PC-3 (cell line): ENCODE measurements around the gene TMEM218. TPM values are rescaled to one million over a fixed set of nuclear protein-coding genes. Genes with fewer than 3 reads are reported as not detected.

Source experiments
- ATAC-seq: fragments of 200-7000 bp; cut with Tn5 transposase; 2 replicates; pipeline ENCODE4 v1.9.1; 2020; ENCODE audit warnings: mild to moderate bottlenecking, moderate library complexity
- BruUV-seq: library from RNA; stranded (reverse); fragments of 400-500 nt; replicated peaks from 2 replicates; lab custom pipeline; 2021; lab: Mats Ljungman, UMichigan
- CTCF ChIA-PET: fragments of 300-600 bp; sonication (Branson Sonifier 250); formaldehyde crosslinking; loops from one replicate; lab custom pipeline; 2022; ENCODE audit warnings: antibody characterized with exemption; lab: Charles Lee
- POLR2A ChIA-PET: fragments of 300-600 bp; sonication (Branson Sonifier 250); formaldehyde crosslinking; loops from one replicate; lab custom pipeline; 2022; ENCODE audit warnings: antibody characterized with exemption; ENCODE audit not compliant: unreplicated experiment; lab: Charles Lee
- DNase-seq: peaks from one replicate; pipeline ENCODE4 v3.0.0-alpha.2; 2015
- H2AFZ ChIP-seq: fragments of 300-600 bp; sonication (generic); 2 replicates; pipeline ENCODE4 v1.6.0; 2016; ENCODE audit warnings: antibody characterized with exemption, low read length
- H3F3A ChIP-seq: fragments of 300-600 bp; sonication (generic); one replicate; pipeline ENCODE4 v1.6.0; 2017; ENCODE audit warnings: antibody characterized with exemption, low read length, control low read depth, mild to moderate bottlenecking; ENCODE audit not compliant: unreplicated experiment
- H3K27ac ChIP-seq: fragments of 300-600 bp; sonication (generic); 2 replicates; pipeline ENCODE4 v1.5.1; 2016; ENCODE audit warnings: mild to moderate bottlenecking, low read length
- H3K27me3 ChIP-seq: fragments of 300-600 bp; sonication (generic); 2 replicates; pipeline ENCODE4 v1.6.1; 2016; ENCODE audit warnings: low read length, mixed read lengths
- H3K36me3 ChIP-seq: fragments of 300-600 bp; sonication (generic); 2 replicates; pipeline ENCODE4 v1.6.1; 2016; ENCODE audit warnings: low read depth, mixed run types, low read length, mixed read lengths
- H3K4me1 ChIP-seq: fragments of 300-600 bp; sonication (generic); 2 replicates; pipeline ENCODE4 v1.5.1; 2016; ENCODE audit warnings: low read length; ENCODE audit not compliant: insufficient read depth
- H3K4me2 ChIP-seq: fragments of 300-600 bp; sonication (generic); 2 replicates; pipeline ENCODE4 v1.6.0; 2016; ENCODE audit warnings: low read length
- H3K4me3 ChIP-seq: fragments of 300-600 bp; sonication (generic); 2 replicates; pipeline ENCODE4 v1.5.1; 2016; ENCODE audit warnings: mild to moderate bottlenecking, low read length, mixed read lengths
- H3K79me2 ChIP-seq: fragments of 300-600 bp; sonication (generic); 2 replicates; pipeline ENCODE4 v1.6.1; 2017; ENCODE audit warnings: low read length, mixed read lengths
- H3K9ac ChIP-seq: fragments of 300-600 bp; sonication (generic); 2 replicates; pipeline ENCODE4 v1.6.0; 2016; ENCODE audit warnings: mild to moderate bottlenecking, low read length
- H3K9me2 ChIP-seq: fragments of 300-600 bp; sonication (generic); replicated peaks from 2 replicates; pipeline ENCODE4 v1.6.1; 2016; ENCODE audit warnings: mixed run types, low read length, mixed read lengths
- H3K9me3 ChIP-seq: fragments of 300-600 bp; sonication (generic); 2 replicates; pipeline ENCODE4 v1.6.1; 2016; ENCODE audit warnings: low read length, mixed read lengths
- H4K20me1 ChIP-seq: fragments of 300-600 bp; sonication (generic); 2 replicates; pipeline ENCODE4 v1.6.1; 2016; ENCODE audit warnings: low read length, mixed read lengths
- CTCF ChIP-seq: fragments of 300-600 bp; sonication (generic); conservative IDR thresholded peaks from 2 replicates; pipeline ENCODE4 v1.5.1; 2017; ENCODE audit warnings: antibody characterized with exemption, low read depth, mild to moderate bottlenecking, low read length
- EZH2 ChIP-seq: fragments of 300-600 bp; sonication (generic); IDR thresholded peaks from one replicate; pipeline ENCODE4 v1.6.1; 2017; ENCODE audit warnings: antibody characterized with exemption, mild to moderate bottlenecking, low read length; ENCODE audit not compliant: unreplicated experiment
- EZH2phosphoT487 ChIP-seq: fragments of 300-600 bp; sonication (generic); IDR thresholded peaks from 2 replicates; pipeline ENCODE4 v1.6.1; 2018; ENCODE audit warnings: mild to moderate bottlenecking, antibody characterized with exemption, low read length, borderline replicate concordance
- intact Hi-C: fragments of 100-400 bp; cut with micrococcal nuclease; formaldehyde crosslinking; loops from 2 replicates; pipeline ENCODE4 v1.9.0; 2023
- total RNA-seq: library from RNA; depleted of rRNA; stranded (reverse); fragments of >200 nt; gene quantifications from 2 replicates; pipeline ENCODE4 v1.2.3, GENCODE V29; 2014

The TMEM218 gene
- total RNA-seq, 1 experiment from 2014 or later = 37.0 TPM

GRCh38 chr11:125111001-125111342 is 454 bp downstream of the TMEM218 start:
- Histone ChIP-seq H3K4me3 (peak overlapping the region; percentile 99), H2AFZ (peak overlapping the region; percentile 100), H3K9me2 (no peaks in the 10 kb centered on the region), H3K36me3 (no peaks in the 10 kb centered on the region), H3K79me2 (peaks cover 17% of the 10 kb centered on the region), H3K27me3 (no peaks in the 10 kb centered on the region), H4K20me1 (no peaks in the 10 kb centered on the region), H3K4me1 (peaks cover 7% of the 10 kb centered on the region), H3K9ac (peak overlapping the region; percentile 91), H3K27ac (peak overlapping the region; percentile 8), H3K4me2 (peak overlapping the region; percentile 99), H3K9me3 (no peaks in the 10 kb centered on the region), H3F3A (no peaks in the 10 kb centered on the region)
- TSS peak; percentile 72 for BruUV-seq
- intact Hi-C loops = loop anchor here (2.0 kb wide), 2 partner anchors 48 to 140 kb away; partner anchors contain the start of gene SLC37A2
- ChIA-PET POLR2A (interaction anchor here (0.6 to 1.0 kb wide), 2 partner anchors 28 to 1747 kb away, joined by 10 to 27 read pairs; no protein-coding TSS in a partner anchor), CTCF (interaction anchor here (0.7 to 1.4 kb wide), 3 partner anchors 13 to 31 kb away, joined by 3 to 6 read pairs (median 3); no protein-coding TSS in a partner anchor)
- no peak for TF ChIP-seq EZH2
- no peak for TF ChIP-seq CTCF
- TF ChIP-seq EZH2phosphoT487 = no peak
- ATAC-seq = peak; percentile 20
- no peak for DNase-seq

GRCh38 chr11:125110506-125110905 is 920 bp downstream of the TMEM218 start:
- no peaks in the 10 kb centered on the region for H3K36me3 ChIP-seq
- no peaks in the 10 kb centered on the region for H3K9me3 ChIP-seq
- H2AFZ ChIP-seq = peak overlapping the region; percentile 100
- H3F3A ChIP-seq = no peaks in the 10 kb centered on the region
- intact Hi-C loops = loop anchor here (2.0 kb wide), 2 partner anchors 48 to 140 kb away; partner anchors contain the start of gene SLC37A2
- H3K27ac ChIP-seq = no peak overlapping the region
- H4K20me1 ChIP-seq = no peaks in the 10 kb centered on the region
- peak overlapping the region; percentile 99 for H3K4me3 ChIP-seq
- ChIA-PET CTCF (interaction anchor here (0.6 to 1.4 kb wide), 2 partner anchors 19 to 195 kb away, joined by 3 to 8 read pairs; no protein-coding TSS in a partner anchor), POLR2A (interaction anchor here (0.6 kb wide), 1 partner anchor 1747 kb away, joined by 10 read pairs; no protein-coding TSS in a partner anchor)
- H3K4me1 ChIP-seq = peaks cover 7% of the 10 kb centered on the region
- peak overlapping the region; percentile 99 for H3K4me2 ChIP-seq
- H3K9me2 ChIP-seq = no peaks in the 10 kb centered on the region
- peak overlapping the region; percentile 91 for H3K9ac ChIP-seq
- H3K79me2 ChIP-seq = peaks cover 17% of the 10 kb centered on the region
- TF ChIP-seq EZH2phosphoT487 (no peak), CTCF (no peak), EZH2 (no peak)
- no peaks in the 10 kb centered on the region for H3K27me3 ChIP-seq
- DNase-seq (no peak), ATAC-seq (no peak)
- BruUV-seq = no TSS peak

- no TSS peak for BruUV-seq
- no peaks in the 10 kb centered on the region for H3K9me3 ChIP-seq
- ATAC-seq = no peak
Measured at GRCh38 chr11:125108469-125108868, 3.0 kb downstream of the TMEM218 start.

More at GRCh38 chr11:125108469-125108868, 3.0 kb downstream of the TMEM218 start:
- DNase-seq = no peak
- no peaks in the 10 kb centered on the region for H3F3A ChIP-seq
- no peak for TF ChIP-seq EZH2phosphoT487
- ChIA-PET CTCF (interaction anchor here (0.6 kb wide), 1 partner anchor 229 kb away, joined by 3 read pairs; no protein-coding TSS in a partner anchor), POLR2A (no interaction called here)
- intact Hi-C loops = no loop called here
- no peak overlapping the region for H3K9ac ChIP-seq
- H3K36me3 ChIP-seq = no peaks in the 10 kb centered on the region
- H3K9me2 ChIP-seq = no peaks in the 10 kb centered on the region
- no peak overlapping the region for H3K4me3 ChIP-seq
- H4K20me1 ChIP-seq = no peaks in the 10 kb centered on the region
- H3K4me1 ChIP-seq = peaks cover 7% of the 10 kb centered on the region
- peaks cover 17% of the 10 kb centered on the region for H3K79me2 ChIP-seq
- no peaks in the 10 kb centered on the region for H3K27me3 ChIP-seq
- no peak overlapping the region for H3K27ac ChIP-seq
- no peak overlapping the region for H2AFZ ChIP-seq
- H3K4me2 ChIP-seq = no peak overlapping the region
